ENCODE measurements around the gene MOSMO.

DNA sequence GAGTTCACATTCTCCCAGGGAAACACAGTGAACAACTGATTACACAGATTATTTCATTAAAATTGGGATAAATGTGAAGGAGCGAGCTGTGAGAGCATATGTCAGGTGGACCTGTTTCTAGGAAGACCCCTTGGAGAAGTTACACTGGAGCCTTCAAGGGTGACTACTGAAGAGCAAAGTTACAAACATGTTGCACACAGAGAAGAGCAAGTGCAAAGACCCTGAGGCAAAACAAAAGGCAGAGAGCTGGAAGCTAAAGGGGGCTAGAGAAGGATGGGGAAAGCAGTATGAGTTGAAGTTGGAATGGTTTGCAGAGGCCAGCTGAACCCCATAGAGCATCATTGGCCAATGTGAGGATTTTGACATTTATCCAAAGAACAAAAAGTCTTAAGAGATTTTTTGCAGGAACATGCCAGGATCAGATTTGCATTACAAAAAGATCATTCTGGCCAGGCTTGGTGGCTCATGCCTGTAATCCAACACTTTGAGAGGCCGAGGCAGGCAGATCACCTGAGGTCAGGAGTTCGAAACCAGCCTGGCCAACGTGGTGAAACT lies 21.1 kb upstream of the MOSMO start:
- TF ChIP-seq CTCF (IDR thresholded peaks at IDR 0.05), result no peak
- TF ChIP-seq TEAD4 (IDR thresholded peaks at IDR 0.05; ENCODE audit: borderline replicate concordance, insufficient read depth), result no peak
- TF ChIP-seq, protein P1, sequence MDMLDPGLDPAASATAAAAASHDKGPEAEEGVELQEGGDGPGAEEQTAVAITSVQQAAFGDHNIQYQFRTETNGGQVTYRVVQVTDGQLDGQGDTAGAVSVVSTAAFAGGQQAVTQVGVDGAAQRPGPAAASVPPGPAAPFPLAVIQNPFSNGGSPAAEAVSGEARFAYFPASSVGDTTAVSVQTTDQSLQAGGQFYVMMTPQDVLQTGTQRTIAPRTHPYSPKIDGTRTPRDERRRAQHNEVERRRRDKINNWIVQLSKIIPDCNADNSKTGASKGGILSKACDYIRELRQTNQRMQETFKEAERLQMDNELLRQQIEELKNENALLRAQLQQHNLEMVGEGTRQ (IDR thresholded peaks at IDR 0.05; ENCODE audit: borderline replicate concordance, low read depth, low read length), result no peak
- no peak for TF ChIP-seq POLR2AphosphoS5 (IDR thresholded peaks at IDR 0.05; ENCODE audit: low read depth, low read length)
- TF ChIP-seq CHD2 (IDR thresholded peaks at IDR 0.05; ENCODE audit: low read length, partially characterized antibody), result no peak
- TF ChIP-seq GABPA (IDR thresholded peaks at IDR 0.05; ENCODE audit: low read depth), result no peak
- TF ChIP-seq, protein P2, sequence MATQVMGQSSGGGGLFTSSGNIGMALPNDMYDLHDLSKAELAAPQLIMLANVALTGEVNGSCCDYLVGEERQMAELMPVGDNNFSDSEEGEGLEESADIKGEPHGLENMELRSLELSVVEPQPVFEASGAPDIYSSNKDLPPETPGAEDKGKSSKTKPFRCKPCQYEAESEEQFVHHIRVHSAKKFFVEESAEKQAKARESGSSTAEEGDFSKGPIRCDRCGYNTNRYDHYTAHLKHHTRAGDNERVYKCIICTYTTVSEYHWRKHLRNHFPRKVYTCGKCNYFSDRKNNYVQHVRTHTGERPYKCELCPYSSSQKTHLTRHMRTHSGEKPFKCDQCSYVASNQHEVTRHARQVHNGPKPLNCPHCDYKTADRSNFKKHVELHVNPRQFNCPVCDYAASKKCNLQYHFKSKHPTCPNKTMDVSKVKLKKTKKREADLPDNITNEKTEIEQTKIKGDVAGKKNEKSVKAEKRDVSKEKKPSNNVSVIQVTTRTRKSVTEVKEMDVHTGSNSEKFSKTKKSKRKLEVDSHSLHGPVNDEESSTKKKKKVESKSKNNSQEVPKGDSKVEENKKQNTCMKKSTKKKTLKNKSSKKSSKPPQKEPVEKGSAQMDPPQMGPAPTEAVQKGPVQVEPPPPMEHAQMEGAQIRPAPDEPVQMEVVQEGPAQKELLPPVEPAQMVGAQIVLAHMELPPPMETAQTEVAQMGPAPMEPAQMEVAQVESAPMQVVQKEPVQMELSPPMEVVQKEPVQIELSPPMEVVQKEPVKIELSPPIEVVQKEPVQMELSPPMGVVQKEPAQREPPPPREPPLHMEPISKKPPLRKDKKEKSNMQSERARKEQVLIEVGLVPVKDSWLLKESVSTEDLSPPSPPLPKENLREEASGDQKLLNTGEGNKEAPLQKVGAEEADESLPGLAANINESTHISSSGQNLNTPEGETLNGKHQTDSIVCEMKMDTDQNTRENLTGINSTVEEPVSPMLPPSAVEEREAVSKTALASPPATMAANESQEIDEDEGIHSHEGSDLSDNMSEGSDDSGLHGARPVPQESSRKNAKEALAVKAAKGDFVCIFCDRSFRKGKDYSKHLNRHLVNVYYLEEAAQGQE (IDR thresholded peaks at IDR 0.05; ENCODE audit: low read depth, low read length), result no peak
- no peak for TF ChIP-seq JUND (IDR thresholded peaks at IDR 0.05)
- no peak for TF ChIP-seq EZH2phosphoT487 (IDR thresholded peaks at IDR 0.05; ENCODE audit: borderline replicate concordance, low read depth)
- TF ChIP-seq RCOR1 (IDR thresholded peaks at IDR 0.05; ENCODE audit: low read length), result no peak
- TF ChIP-seq ZBTB33 (IDR thresholded peaks at IDR 0.05; ENCODE audit: borderline replicate concordance, low read depth), result no peak
- TF ChIP-seq USF1 (IDR thresholded peaks at IDR 0.05; ENCODE audit: borderline replicate concordance, low read depth), result no peak
- no peak for TF ChIP-seq TCF12 (IDR thresholded peaks at IDR 0.05)
